Calu3 (cell line): Measurements from ENCODE around the gene MUC12. TPM values are rescaled to one million over a fixed set of nuclear protein-coding genes. Genes with fewer than 3 reads are reported as not detected.
"Not testable (repeated sequence)": the region's sequence is repeated elsewhere in the genome, so short reads cannot be mapped to it uniquely, and the experiment has no call there.

Experiments
- BruUV-seq: library from RNA; stranded (reverse); fragments of 400-500 nt; replicated peaks from 2 replicates; lab custom pipeline; 2021; lab: Mats Ljungman, UMichigan
- CTCF ChIA-PET: fragments of 300-600 bp; sonication (Branson Sonifier 250); formaldehyde crosslinking; loops from one replicate; lab custom pipeline; 2022; ENCODE audit warnings: antibody characterized with exemption; lab: Charles Lee
- DNase-seq: peaks from one replicate; pipeline ENCODE4 v3.0.0; 2022
- H3K27ac Mint-ChIP-seq: one replicate; pipeline ENCODE4 v1.8.0; 2022; ENCODE audit warnings: mixed read lengths; ENCODE audit not compliant: unreplicated experiment
- H3K27me3 Mint-ChIP-seq: one replicate; pipeline ENCODE4 v1.8.0; 2022; ENCODE audit warnings: mixed read lengths; ENCODE audit not compliant: unreplicated experiment
- H3K36me3 Mint-ChIP-seq: one replicate; pipeline ENCODE4 v1.8.0; 2022; ENCODE audit warnings: mild to moderate bottlenecking, moderate library complexity, mixed read lengths; ENCODE audit not compliant: insufficient read depth, unreplicated experiment
- H3K4me1 Mint-ChIP-seq: one replicate; pipeline ENCODE4 v1.8.0; 2022; ENCODE audit warnings: mild to moderate bottlenecking, low read depth, mixed read lengths; ENCODE audit not compliant: unreplicated experiment
- H3K4me3 Mint-ChIP-seq: one replicate; pipeline ENCODE4 v1.8.0; 2022; ENCODE audit warnings: mild to moderate bottlenecking, low read depth, moderate library complexity, mixed read lengths; ENCODE audit not compliant: unreplicated experiment
- H3K9me3 Mint-ChIP-seq: one replicate; pipeline ENCODE4 v1.8.0; 2022; ENCODE audit warnings: low read depth, mixed read lengths; ENCODE audit not compliant: unreplicated experiment
- intact Hi-C: fragments of 100-400 bp; cut with micrococcal nuclease; formaldehyde crosslinking; loops from one replicate; pipeline ENCODE4 v1.10.0; 2022; ENCODE audit not compliant: unreplicated experiment
- total RNA-seq: library from RNA; stranded (reverse); gene quantifications from 2 replicates; pipeline ENCODE4 v1.2.3, GENCODE V29; 2022
- TF ChIP-seq, protein P1 (sequence below): fragments of 200-600 bp; IDR thresholded peaks from one replicate; pipeline ENCODE4 v1.8.0; 2022; ENCODE audit warnings: antibody characterized with exemption; ENCODE audit not compliant: unreplicated experiment

Gene MUC12
- total RNA-seq, 1 experiment from 2014 or later: 0.59 TPM

DNA sequence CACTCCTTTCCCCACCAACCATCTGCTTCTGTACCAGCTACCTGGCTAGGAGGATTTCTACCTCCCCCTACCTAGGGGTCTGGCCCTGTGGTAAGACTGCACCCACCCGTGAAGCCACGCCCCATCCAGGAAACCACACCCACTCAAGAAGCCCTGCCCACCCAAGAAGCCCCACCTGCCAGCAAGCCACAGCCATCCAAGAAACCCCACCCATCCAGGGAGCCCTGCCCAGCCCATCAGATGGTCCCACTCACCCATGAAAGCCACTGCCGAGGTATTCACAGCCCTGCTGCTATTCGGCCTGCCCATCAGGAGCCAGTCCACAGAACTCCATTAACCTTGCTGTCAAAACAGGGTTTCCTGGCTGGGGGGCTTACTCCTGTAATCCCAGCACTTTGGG, 35.6 kb upstream of the MUC12 start:
- Mint-ChIP-seq H3K36me3 (no peaks in the 10 kb centered on the region), H3K9me3 (no peaks in the 10 kb centered on the region), H3K27ac (no peak overlapping the region), H3K4me1 (peaks cover 16% of the 10 kb centered on the region), H3K27me3 (no peaks in the 10 kb centered on the region), H3K4me3 (no peak overlapping the region)
- no peak for DNase-seq
- TF ChIP-seq, protein P1, sequence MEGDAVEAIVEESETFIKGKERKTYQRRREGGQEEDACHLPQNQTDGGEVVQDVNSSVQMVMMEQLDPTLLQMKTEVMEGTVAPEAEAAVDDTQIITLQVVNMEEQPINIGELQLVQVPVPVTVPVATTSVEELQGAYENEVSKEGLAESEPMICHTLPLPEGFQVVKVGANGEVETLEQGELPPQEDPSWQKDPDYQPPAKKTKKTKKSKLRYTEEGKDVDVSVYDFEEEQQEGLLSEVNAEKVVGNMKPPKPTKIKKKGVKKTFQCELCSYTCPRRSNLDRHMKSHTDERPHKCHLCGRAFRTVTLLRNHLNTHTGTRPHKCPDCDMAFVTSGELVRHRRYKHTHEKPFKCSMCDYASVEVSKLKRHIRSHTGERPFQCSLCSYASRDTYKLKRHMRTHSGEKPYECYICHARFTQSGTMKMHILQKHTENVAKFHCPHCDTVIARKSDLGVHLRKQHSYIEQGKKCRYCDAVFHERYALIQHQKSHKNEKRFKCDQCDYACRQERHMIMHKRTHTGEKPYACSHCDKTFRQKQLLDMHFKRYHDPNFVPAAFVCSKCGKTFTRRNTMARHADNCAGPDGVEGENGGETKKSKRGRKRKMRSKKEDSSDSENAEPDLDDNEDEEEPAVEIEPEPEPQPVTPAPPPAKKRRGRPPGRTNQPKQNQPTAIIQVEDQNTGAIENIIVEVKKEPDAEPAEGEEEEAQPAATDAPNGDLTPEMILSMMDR: no peak
- intact Hi-C loops: no loop called here
- CTCF ChIA-PET: no interaction called here
- no TSS peak for BruUV-seq

GRCh38 chr7:100935381-100935780, 34.0 kb upstream of the MUC12 start:
- H3K36me3 Mint-ChIP-seq, BruUV-seq, H3K27ac Mint-ChIP-seq, DNase-seq, CTCF ChIA-PET, intact Hi-C loops, H3K4me3 Mint-ChIP-seq, H3K9me3 Mint-ChIP-seq, H3K27me3 Mint-ChIP-seq: not testable (repeated sequence)
- peaks cover 16% of the 10 kb centered on the region for H3K4me1 Mint-ChIP-seq

DNA sequence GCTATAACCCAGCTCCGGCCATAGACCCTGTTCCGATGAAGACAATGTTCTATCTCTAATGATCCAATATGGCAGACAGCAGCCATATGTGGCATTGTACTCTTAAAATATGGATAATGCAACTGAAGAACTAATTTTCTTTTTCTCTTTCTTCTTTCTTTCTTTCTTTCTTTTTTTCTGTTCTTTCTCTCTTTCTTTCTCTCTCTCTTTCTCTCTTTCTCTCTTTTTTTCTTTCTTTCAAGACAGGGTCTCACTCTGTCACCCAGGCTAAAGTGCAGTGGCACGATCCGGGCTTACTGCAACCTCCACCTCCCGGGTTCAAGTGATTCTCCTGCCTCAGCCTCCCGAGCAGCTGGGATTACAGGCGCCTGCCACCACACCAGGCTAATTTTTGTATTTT, 33.2 kb upstream of the MUC12 start:
- intact Hi-C loops: not testable (repeated sequence)

GRCh38 chr7:100942045-100942774, 27.2 kb upstream of the MUC12 start:
- peaks cover 12% of the 10 kb centered on the region for H3K4me1 Mint-ChIP-seq
- peak overlapping the region; percentile 25 for H3K4me3 Mint-ChIP-seq
- H3K9me3 Mint-ChIP-seq: no peaks in the 10 kb centered on the region
- no peak for DNase-seq
- TF ChIP-seq, protein P1: no peak
- H3K36me3 Mint-ChIP-seq: no peaks in the 10 kb centered on the region
- no peak overlapping the region for H3K27ac Mint-ChIP-seq
- CTCF ChIA-PET: interaction anchor here (0.7 to 0.9 kb wide), 2 partner anchors 16 to 88 kb away, joined by 3 read pairs; no protein-coding TSS in a partner anchor
- H3K27me3 Mint-ChIP-seq: no peaks in the 10 kb centered on the region
- no TSS peak for BruUV-seq
- intact Hi-C loops: no loop called here

More for the DNA sequence above, 33.2 kb upstream of the MUC12 start:
- DNase-seq, H3K9me3 Mint-ChIP-seq, H3K4me3 Mint-ChIP-seq, H3K27me3 Mint-ChIP-seq, H3K36me3 Mint-ChIP-seq, H3K27ac Mint-ChIP-seq, BruUV-seq: not testable (repeated sequence)
- H3K4me1 Mint-ChIP-seq: peaks cover 12% of the 10 kb centered on the region
- CTCF ChIA-PET: interaction anchor here (0.6 kb wide), 1 partner anchor 35 kb away, joined by 6 read pairs; no protein-coding TSS in a partner anchor

DNA sequence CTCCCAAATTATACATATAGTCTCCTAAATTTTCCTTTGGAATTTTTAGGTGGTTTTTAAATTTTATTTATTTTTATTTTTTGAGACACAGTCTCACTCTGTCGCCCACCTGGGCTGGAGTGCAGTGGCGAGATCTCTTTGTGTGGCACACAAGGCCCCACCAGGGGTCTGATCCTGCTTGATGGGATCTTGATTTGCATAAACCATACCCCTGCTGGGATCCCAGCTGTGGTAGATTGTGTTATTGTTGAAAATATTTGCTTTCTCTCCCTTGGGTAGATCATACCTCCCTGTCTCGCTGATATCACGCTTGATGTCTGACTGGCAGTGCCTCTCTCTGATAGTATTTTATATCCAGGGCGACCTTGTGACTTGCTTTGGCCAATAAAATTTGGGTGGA, 25.7 kb upstream of the MUC12 start:
- DNase-seq: no peak
- H3K4me1 Mint-ChIP-seq: peaks cover 12% of the 10 kb centered on the region
- no TSS peak for BruUV-seq
- H3K9me3 Mint-ChIP-seq: no peaks in the 10 kb centered on the region
- TF ChIP-seq, protein P1: no peak
- intact Hi-C loops: no loop called here
- no peaks in the 10 kb centered on the region for H3K27me3 Mint-ChIP-seq
- CTCF ChIA-PET: no interaction called here
- H3K4me3 Mint-ChIP-seq: no peak overlapping the region
- no peaks in the 10 kb centered on the region for H3K36me3 Mint-ChIP-seq
- H3K27ac Mint-ChIP-seq: no peak overlapping the region
